C4-2B (cell line): ENCODE data around the gene APOA1.

ENCODE experiments used
- ZFX ChIP-seq: fragments of 450-650 bp; IDR thresholded peaks from 2 replicates; pipeline ENCODE4 v1.6.1; 2017
- TF ChIP-seq, protein P1 (sequence below): fragments of 450-650 bp; conservative IDR thresholded peaks from 2 replicates; pipeline ENCODE4 v1.5.1; 2017; ENCODE audit warnings: mild to moderate bottlenecking

DNA sequence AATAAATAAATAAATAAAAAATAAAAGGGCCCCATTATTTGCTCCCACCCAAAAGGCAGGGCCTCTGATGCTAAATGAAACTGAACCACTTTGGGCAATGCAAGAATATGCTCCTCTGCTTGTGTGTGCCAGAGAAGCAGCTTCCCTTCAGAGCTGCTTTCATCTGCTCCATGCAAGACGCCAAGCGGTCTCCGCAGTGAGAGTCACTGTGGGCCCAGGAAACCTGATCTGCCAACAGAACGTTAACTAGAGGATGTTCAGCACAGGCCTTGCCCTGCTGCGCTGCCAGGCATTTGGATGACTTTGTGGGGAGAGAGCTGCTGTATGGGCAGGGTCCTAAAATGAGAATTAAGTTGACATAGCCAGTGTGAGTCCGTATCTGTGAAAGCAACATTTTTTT lies 43.7 kb upstream of the APOA1 start:
- TF ChIP-seq, protein P1, sequence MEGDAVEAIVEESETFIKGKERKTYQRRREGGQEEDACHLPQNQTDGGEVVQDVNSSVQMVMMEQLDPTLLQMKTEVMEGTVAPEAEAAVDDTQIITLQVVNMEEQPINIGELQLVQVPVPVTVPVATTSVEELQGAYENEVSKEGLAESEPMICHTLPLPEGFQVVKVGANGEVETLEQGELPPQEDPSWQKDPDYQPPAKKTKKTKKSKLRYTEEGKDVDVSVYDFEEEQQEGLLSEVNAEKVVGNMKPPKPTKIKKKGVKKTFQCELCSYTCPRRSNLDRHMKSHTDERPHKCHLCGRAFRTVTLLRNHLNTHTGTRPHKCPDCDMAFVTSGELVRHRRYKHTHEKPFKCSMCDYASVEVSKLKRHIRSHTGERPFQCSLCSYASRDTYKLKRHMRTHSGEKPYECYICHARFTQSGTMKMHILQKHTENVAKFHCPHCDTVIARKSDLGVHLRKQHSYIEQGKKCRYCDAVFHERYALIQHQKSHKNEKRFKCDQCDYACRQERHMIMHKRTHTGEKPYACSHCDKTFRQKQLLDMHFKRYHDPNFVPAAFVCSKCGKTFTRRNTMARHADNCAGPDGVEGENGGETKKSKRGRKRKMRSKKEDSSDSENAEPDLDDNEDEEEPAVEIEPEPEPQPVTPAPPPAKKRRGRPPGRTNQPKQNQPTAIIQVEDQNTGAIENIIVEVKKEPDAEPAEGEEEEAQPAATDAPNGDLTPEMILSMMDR = no peak
- no peak for TF ChIP-seq ZFX
